Nephron progenitor cell (in vitro differentiated cells): ENCODE data around the gene BICD1.
A peak's percentile ranks its signal among the peaks of the same experiment; 100 is the strongest.

ENCODE experiments used
- DNase-seq: peaks from one replicate; pipeline ENCODE4 v3.0.0; 2021
- H3K27ac Mint-ChIP-seq: 2 replicates; pipeline ENCODE4 v1.8.0; 2021; ENCODE audit warnings: mild to moderate bottlenecking, moderate library complexity, mixed read lengths
- H3K27me3 Mint-ChIP-seq: 2 replicates; pipeline ENCODE4 v1.8.0; 2021; ENCODE audit warnings: mild to moderate bottlenecking, low read depth, mixed read lengths; ENCODE audit not compliant: poor library complexity
- H3K36me3 Mint-ChIP-seq: 2 replicates; pipeline ENCODE4 v1.8.0; 2021; ENCODE audit warnings: low read depth, mixed read lengths
- H3K4me1 Mint-ChIP-seq: 2 replicates; pipeline ENCODE4 v1.8.0; 2021; ENCODE audit warnings: mixed read lengths
- H3K4me3 Mint-ChIP-seq: 2 replicates; pipeline ENCODE4 v1.8.0; 2021; ENCODE audit warnings: mild to moderate bottlenecking, moderate library complexity, mixed read lengths
- H3K9me3 Mint-ChIP-seq: 2 replicates; pipeline ENCODE4 v1.8.0; 2021; ENCODE audit warnings: mild to moderate bottlenecking, moderate library complexity, mixed read lengths
- TF ChIP-seq, protein P1 (sequence below): fragments of 200-600 bp; sonication (generic); IDR thresholded peaks from 2 replicates; pipeline ENCODE4 v1.5.0; 2021; ENCODE audit warnings: antibody characterized with exemption

Gene BICD1

DNA sequence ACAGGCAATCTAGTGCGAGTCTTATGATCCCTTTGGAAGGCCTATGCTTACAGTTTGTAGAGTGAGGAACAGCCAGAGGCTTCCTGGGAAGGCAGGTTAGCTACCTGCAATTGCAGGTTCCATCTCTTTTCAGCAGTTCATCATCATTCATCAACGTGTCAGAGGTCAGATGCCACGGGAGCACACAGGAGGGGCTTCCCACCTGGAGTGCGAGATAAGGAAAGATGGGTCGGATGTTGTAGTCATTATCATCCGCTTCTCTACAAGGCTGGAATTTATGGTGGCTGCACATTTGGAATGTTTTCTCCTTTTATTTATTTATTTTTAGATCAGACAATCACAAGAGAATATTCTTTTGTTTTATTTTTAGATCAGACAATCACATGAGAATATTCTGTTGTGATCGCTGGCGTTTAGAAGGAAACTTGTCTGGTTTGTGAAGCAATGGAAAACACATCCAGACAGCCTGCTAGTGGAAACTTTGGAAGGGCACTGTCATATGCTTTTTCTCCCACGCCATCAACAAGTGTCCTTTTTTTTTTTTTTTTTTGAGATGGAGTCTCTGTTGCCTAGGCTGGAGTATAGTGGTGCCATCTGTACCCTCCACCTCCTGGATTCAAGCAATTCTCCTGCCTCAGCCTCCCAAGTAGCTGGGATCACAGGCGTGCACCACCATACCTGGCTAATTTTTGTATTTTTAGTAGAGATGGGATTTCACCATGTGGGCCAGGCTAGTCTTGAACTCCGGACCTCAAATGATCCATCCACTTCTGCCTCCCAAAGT lies 1.9 kb upstream of the BICD1 start:
- H3K4me3 Mint-ChIP-seq, result no peak overlapping the region
- H3K9me3 Mint-ChIP-seq, result peaks cover 3% of the 10 kb centered on the region

DNA sequence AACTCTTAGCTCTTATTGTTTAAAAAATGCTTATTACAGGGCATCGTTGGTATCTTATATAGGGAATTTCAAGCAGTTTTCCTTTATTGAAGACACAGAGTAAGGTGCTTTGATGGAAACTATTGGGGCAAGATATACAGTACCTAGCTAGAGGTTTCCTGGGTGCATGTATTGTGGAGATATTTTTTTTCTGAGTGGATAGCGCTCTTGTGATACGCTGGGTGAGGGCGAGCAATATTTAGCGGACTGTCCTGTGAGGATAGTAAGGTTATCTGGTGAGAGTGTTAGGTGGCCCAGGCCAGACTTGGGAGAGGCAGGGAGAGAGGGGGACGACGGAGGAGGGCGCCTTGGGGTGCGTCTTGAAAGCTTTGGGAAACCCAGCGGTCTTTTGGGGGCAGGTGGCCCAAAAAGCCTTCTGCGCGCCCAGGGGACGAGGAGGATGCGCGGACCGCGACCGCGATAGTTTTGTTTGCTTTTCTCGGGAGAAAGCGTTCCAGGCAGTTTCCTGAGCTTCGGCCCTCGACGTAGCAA lies 596 bp upstream of the BICD1 start:
- Mint-ChIP-seq H3K36me3 (peaks cover under 1% of the 10 kb centered on the region), H3K9me3 (peaks cover 1% of the 10 kb centered on the region), H3K27me3 (peaks cover 6% of the 10 kb centered on the region), H3K4me1 (peaks cover 37% of the 10 kb centered on the region), H3K4me3 (peak overlapping the region; percentile 87), H3K27ac (peak overlapping the region; percentile 20)
- TF ChIP-seq, protein P1, sequence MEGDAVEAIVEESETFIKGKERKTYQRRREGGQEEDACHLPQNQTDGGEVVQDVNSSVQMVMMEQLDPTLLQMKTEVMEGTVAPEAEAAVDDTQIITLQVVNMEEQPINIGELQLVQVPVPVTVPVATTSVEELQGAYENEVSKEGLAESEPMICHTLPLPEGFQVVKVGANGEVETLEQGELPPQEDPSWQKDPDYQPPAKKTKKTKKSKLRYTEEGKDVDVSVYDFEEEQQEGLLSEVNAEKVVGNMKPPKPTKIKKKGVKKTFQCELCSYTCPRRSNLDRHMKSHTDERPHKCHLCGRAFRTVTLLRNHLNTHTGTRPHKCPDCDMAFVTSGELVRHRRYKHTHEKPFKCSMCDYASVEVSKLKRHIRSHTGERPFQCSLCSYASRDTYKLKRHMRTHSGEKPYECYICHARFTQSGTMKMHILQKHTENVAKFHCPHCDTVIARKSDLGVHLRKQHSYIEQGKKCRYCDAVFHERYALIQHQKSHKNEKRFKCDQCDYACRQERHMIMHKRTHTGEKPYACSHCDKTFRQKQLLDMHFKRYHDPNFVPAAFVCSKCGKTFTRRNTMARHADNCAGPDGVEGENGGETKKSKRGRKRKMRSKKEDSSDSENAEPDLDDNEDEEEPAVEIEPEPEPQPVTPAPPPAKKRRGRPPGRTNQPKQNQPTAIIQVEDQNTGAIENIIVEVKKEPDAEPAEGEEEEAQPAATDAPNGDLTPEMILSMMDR, result no peak
- DNase-seq, result no peak

More for the DNA sequence above, 1.9 kb upstream of the BICD1 start:
- Mint-ChIP-seq H3K27ac (no peak overlapping the region), H3K36me3 (no peaks in the 10 kb centered on the region), H3K4me1 (peaks cover 29% of the 10 kb centered on the region), H3K27me3 (peaks cover 9% of the 10 kb centered on the region)
- DNase-seq, result no peak
- TF ChIP-seq, protein P1, result no peak

DNA sequence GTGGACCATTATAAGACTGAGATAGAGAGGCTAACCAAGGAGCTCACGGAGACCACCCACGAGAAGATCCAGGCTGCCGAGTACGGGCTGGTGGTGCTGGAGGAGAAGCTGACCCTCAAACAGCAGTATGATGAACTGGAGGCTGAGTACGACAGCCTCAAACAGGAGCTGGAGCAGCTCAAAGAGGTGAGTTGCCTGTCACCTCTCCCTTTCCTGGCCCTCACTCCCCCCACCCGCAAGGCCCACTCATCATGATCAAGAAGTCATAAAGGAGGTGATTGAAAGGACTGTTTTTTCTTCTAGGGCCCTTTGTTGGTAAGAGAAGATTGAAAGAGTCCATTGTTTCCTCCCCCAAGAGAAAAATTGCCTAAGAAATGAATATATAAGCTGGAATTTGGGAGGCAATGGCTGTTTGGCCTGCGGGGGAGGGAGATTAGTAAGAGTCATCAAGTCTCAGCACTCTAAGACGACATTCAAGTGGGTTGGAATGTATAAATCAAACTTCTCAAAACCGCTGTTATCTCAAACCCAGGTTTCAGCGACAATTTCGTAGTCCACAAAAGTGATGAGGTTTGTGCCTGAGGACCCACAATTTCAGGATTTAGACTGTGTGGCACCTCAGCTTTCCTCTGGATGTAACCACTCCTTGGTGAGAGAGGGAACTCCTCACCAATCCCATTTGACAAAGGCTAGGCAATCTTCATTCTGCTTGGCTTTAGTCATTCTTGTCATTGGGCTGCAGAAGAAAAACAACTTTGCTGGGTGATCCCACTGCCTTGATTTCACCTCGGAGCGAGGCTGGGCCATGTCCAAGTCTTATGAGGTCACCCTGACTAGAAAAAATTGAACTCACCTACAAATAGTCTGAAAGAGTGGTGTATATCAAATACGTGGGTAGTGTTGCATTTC lies 966 bp downstream of the BICD1 start:
- Mint-ChIP-seq H3K27ac (peak overlapping the region; percentile 98), H3K9me3 (no peaks in the 10 kb centered on the region), H3K4me1 (peaks cover 41% of the 10 kb centered on the region), H3K4me3 (peak overlapping the region; percentile 98), H3K27me3 (peaks cover 3% of the 10 kb centered on the region), H3K36me3 (peaks cover 16% of the 10 kb centered on the region)
- DNase-seq, result peak; percentile 31
- TF ChIP-seq, protein P1, result no peak

DNA sequence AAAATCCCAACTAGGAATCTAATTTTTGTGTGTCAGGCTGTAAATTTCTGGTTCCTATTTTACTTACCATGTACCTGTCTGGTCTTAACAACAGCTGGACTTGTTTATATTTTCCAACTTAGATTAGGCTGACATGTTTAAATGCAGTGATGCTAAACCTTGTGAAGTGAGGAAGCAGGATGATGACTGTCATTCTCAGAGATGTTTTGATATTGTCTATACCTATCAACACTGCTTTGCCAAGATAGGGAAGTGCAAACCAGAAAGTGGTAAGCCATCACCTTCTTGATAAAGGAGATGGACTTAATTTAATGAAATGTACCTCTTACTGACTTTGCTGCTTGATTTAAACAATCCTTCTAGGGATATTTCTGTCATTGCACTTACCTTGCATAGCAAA lies 2.1 kb downstream of the BICD1 start:
- no peaks in the 10 kb centered on the region for H3K9me3 Mint-ChIP-seq
- TF ChIP-seq, protein P1, result no peak
- H3K4me3 Mint-ChIP-seq, result peak overlapping the region; percentile 98
- H3K27me3 Mint-ChIP-seq, result peaks cover 3% of the 10 kb centered on the region
- peaks cover 48% of the 10 kb centered on the region for H3K4me1 Mint-ChIP-seq
- DNase-seq, result no peak
- no peak overlapping the region for H3K27ac Mint-ChIP-seq
- peaks cover 24% of the 10 kb centered on the region for H3K36me3 Mint-ChIP-seq

DNA sequence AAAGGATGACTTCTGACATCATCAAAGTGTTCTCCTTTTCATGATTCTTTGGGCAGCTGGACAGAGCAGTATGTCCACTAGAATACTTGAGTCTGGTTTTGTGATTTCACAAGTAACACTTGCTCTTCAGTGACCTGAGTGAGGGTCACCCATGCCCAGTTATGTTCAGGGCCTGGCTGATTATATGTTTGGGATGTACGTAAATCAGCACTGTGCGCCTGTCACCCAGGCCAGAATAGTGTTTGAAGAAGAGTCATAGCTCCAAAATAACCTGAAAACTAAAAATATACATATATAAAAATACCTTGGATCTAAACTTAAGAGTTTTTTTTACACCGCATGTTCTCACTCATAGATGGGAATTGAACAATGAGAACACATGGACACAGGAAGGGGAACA lies 3.8 kb downstream of the BICD1 start:
- no peak for DNase-seq
- Mint-ChIP-seq H3K27ac (no peak overlapping the region), H3K4me3 (peak overlapping the region; percentile 62), H3K27me3 (no peaks in the 10 kb centered on the region), H3K4me1 (peaks cover 57% of the 10 kb centered on the region), H3K36me3 (peaks cover 29% of the 10 kb centered on the region), H3K9me3 (no peaks in the 10 kb centered on the region)
- TF ChIP-seq, protein P1, result no peak
